ENCODE results near the gene DLG5. TPM values are rescaled to one million over a fixed set of nuclear protein-coding genes. Genes with fewer than 3 reads are reported as not detected.

The DLG5 gene
- total RNA-seq, 1 donor from 2014 or later, result 5.4 TPM

Other genes with a start within 250 kb of the DLG5 start
- 27.8 and 28.7 TPM in 2 replicates for gene POLR3A, start 102.8 kb upstream of the DLG5 start, total RNA-seq
- gene RPS24, start 107.1 kb upstream of the DLG5 start, total RNA-seq, result 1,816 and 1,818 TPM in 2 replicates

Data from activated CD4-positive, alpha-beta T cell treated with anti-CD3 and anti-CD28 coated beads, Interleukin-2, amount 10 ng/mL, durations not matched to agents 24 days and 14 days (primary cell).